Activated CD4-positive, alpha-beta memory T cell treated with anti-CD3 and anti-CD28 coated beads, Interleukin-2, amount 10 ng/mL, durations not matched to agents 7 days and 5 days (primary cell): ENCODE results near the gene GPRC5A. TPM values are rescaled to one million over a fixed set of nuclear protein-coding genes. Genes with fewer than 3 reads are reported as not detected.

Source experiments
- CTCF ChIA-PET: fragments of 350-600 bp; sonication (Branson Sonifier 250); formaldehyde crosslinking; loops from one replicate; lab custom pipeline; 2021; ENCODE audit warnings: antibody characterized with exemption, inconsistent platforms; lab: Charles Lee
- POLR2A ChIA-PET: fragments of 350-600 bp; sonication (Branson Sonifier 250); formaldehyde crosslinking; loops from one replicate; lab custom pipeline; 2021; ENCODE audit warnings: antibody characterized with exemption; lab: Charles Lee
- DNase-seq: peaks from one replicate; pipeline ENCODE4 v3.0.0-alpha.2; 2020
- H3K27ac Mint-ChIP-seq: one replicate; pipeline ENCODE4 v1.8.0; 2021; ENCODE audit warnings: mild to moderate bottlenecking, mixed read lengths
- H3K27me3 Mint-ChIP-seq: one replicate; pipeline ENCODE4 v1.8.0; 2021; ENCODE audit warnings: mixed read lengths
- H3K36me3 Mint-ChIP-seq: one replicate; pipeline ENCODE4 v1.8.0; 2021; ENCODE audit warnings: low read depth, mixed read lengths
- H3K4me1 Mint-ChIP-seq: one replicate; pipeline ENCODE4 v1.8.0; 2021; ENCODE audit warnings: mixed read lengths
- H3K4me3 Mint-ChIP-seq: one replicate; pipeline ENCODE4 v1.8.0; 2021; ENCODE audit warnings: mild to moderate bottlenecking, mixed read lengths
- H3K9me3 Mint-ChIP-seq: one replicate; pipeline ENCODE4 v1.8.0; 2021; ENCODE audit warnings: mixed read lengths
- total RNA-seq, 2 experiments: library from RNA; stranded (reverse); gene quantifications; one replicate each; pipeline ENCODE4 v1.2.3, GENCODE V29; 2021

GPRC5A gene
- total RNA-seq, 2 experiments from 2014 or later = 0.03 to 0.05 TPM

- ChIA-PET POLR2A (no interaction called here), CTCF (no interaction called here)
- H3K27me3 Mint-ChIP-seq = peaks cover 21% of the 10 kb centered on the region
- H3K36me3 Mint-ChIP-seq = no peaks in the 10 kb centered on the region
- no peak overlapping the region for H3K4me3 Mint-ChIP-seq
- peaks cover 23% of the 10 kb centered on the region for H3K4me1 Mint-ChIP-seq
- no peak overlapping the region for H3K27ac Mint-ChIP-seq
- DNase-seq = no peak
- no peaks in the 10 kb centered on the region for H3K9me3 Mint-ChIP-seq
Observed at GRCh38 chr12:12903642-12904609, 12.6 kb downstream of the GPRC5A start.

- peaks cover 17% of the 10 kb centered on the region for H3K4me1 Mint-ChIP-seq
- H3K27ac Mint-ChIP-seq = no peak overlapping the region
- no peaks in the 10 kb centered on the region for H3K36me3 Mint-ChIP-seq
- DNase-seq = no peak
- POLR2A ChIA-PET = no interaction called here
- peaks cover 15% of the 10 kb centered on the region for H3K27me3 Mint-ChIP-seq
- CTCF ChIA-PET = interaction anchor here (0.6 to 1.1 kb wide), 2 partner anchors 70 to 348 kb away, joined by 3 read pairs; no protein-coding TSS in a partner anchor
- no peak overlapping the region for H3K4me3 Mint-ChIP-seq
- H3K9me3 Mint-ChIP-seq = no peaks in the 10 kb centered on the region
Observed at GRCh38 chr12:12907552-12907951, 16.2 kb downstream of the GPRC5A start.

DNA sequence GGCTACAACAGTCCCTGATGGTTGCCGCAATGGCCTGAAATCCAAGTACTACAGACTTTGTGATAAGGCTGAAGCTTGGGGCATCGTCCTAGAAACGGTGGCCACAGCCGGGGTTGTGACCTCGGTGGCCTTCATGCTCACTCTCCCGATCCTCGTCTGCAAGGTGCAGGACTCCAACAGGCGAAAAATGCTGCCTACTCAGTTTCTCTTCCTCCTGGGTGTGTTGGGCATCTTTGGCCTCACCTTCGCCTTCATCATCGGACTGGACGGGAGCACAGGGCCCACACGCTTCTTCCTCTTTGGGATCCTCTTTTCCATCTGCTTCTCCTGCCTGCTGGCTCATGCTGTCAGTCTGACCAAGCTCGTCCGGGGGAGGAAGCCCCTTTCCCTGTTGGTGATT is 16.9 kb downstream of the GPRC5A start:
- H3K4me3 Mint-ChIP-seq = no peak overlapping the region
- H3K4me1 Mint-ChIP-seq = peaks cover 17% of the 10 kb centered on the region
- H3K9me3 Mint-ChIP-seq = no peaks in the 10 kb centered on the region
- H3K27ac Mint-ChIP-seq = no peak overlapping the region
- no peaks in the 10 kb centered on the region for H3K36me3 Mint-ChIP-seq
- ChIA-PET CTCF (no interaction called here), POLR2A (no interaction called here)
- peaks cover 14% of the 10 kb centered on the region for H3K27me3 Mint-ChIP-seq
- no peak for DNase-seq

DNA sequence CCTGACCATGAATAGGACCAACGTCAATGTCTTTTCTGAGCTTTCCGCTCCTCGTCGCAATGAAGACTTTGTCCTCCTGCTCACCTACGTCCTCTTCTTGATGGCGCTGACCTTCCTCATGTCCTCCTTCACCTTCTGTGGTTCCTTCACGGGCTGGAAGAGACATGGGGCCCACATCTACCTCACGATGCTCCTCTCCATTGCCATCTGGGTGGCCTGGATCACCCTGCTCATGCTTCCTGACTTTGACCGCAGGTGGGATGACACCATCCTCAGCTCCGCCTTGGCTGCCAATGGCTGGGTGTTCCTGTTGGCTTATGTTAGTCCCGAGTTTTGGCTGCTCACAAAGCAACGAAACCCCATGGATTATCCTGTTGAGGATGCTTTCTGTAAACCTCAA is 17.3 kb downstream of the GPRC5A start:
- ChIA-PET CTCF (no interaction called here), POLR2A (no interaction called here)
- no peaks in the 10 kb centered on the region for H3K9me3 Mint-ChIP-seq
- no peak overlapping the region for H3K4me3 Mint-ChIP-seq
- no peak overlapping the region for H3K27ac Mint-ChIP-seq
- H3K27me3 Mint-ChIP-seq = peaks cover 12% of the 10 kb centered on the region
- H3K36me3 Mint-ChIP-seq = no peaks in the 10 kb centered on the region
- no peak for DNase-seq
- peaks cover 17% of the 10 kb centered on the region for H3K4me1 Mint-ChIP-seq

DNA sequence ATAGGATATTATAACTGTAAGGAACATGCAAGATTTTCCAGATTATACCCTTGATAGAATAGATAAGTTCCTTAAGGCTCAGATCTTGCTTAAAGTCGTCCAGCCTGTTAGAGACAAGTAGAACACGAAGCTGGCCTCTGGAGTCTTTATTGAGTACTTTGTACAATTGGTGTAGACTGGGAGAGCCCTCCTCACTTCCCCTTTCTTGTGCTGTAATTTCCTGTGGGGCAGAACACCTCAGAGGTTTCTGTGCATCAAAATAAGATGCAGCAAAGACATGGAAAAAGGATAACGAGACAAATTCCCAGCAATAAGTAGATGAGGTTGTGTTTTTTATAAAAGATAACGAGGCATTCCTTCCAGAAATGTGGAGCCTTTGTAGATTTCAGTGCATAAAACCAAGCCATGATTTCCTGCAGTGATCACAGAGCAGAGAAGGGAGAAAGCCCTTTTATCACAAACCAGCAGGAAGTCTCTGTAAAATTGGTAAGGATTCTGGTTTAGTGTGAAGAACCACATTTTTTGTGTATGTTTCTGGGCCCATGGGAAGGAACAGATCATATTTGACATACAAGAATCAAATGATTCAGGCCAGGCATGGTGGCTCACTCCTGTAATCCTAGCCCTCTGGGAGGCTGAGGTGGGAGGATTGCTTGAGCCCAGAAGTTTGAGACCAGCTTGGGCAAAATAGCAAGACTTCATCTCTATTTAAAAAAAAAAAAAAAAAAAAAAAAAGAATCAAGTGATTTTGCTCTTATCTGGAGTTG is 18.0 kb downstream of the GPRC5A start:
- Mint-ChIP-seq H3K4me1 (peaks cover 17% of the 10 kb centered on the region), H3K4me3 (no peak overlapping the region), H3K9me3 (no peaks in the 10 kb centered on the region), H3K27ac (no peak overlapping the region), H3K36me3 (no peaks in the 10 kb centered on the region), H3K27me3 (peaks cover 5% of the 10 kb centered on the region)
- POLR2A ChIA-PET = interaction anchor here (0.7 kb wide), 1 partner anchor 96 kb away, joined by 3 read pairs; no protein-coding TSS in a partner anchor
- CTCF ChIA-PET = interaction anchor here (0.6 to 0.7 kb wide), 3 partner anchors 79 to 121 kb away, joined by 3 to 4 read pairs (median 3); no protein-coding TSS in a partner anchor
- DNase-seq = no peak

GRCh38 chr12:12909995-12910420 is 18.6 kb downstream of the GPRC5A start:
- H3K27ac Mint-ChIP-seq = no peak overlapping the region
- no peaks in the 10 kb centered on the region for H3K9me3 Mint-ChIP-seq
- H3K27me3 Mint-ChIP-seq = peaks cover 4% of the 10 kb centered on the region
- no peak for DNase-seq
- H3K4me3 Mint-ChIP-seq = no peak overlapping the region
- H3K36me3 Mint-ChIP-seq = no peaks in the 10 kb centered on the region
- CTCF ChIA-PET = interaction anchor here (0.7 to 0.8 kb wide), 3 partner anchors 89 to 302 kb away, joined by 3 to 4 read pairs (median 3); no protein-coding TSS in a partner anchor
- H3K4me1 Mint-ChIP-seq = peaks cover 17% of the 10 kb centered on the region
- POLR2A ChIA-PET = interaction anchor here (0.7 kb wide), 1 partner anchor 96 kb away, joined by 3 read pairs; no protein-coding TSS in a partner anchor

DNA sequence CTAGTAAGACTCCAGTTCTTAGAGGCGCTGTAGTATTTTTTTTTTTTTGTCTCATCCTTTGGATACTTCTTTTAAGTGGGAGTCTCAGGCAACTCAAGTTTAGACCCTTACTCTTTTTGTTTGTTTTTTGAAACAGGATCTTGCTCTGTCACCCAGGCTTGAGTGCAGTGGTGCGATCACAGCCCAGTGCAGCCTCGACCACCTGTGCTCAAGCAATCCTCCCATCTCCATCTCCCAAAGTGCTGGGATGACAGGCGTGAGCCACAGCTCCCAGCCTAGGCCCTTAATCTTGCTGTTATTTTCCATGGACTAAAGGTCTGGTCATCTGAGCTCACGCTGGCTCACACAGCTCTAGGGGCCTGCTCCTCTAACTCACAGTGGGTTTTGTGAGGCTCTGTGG is 21.3 kb downstream of the GPRC5A start:
- CTCF ChIA-PET = no interaction called here
- no peak for DNase-seq
- Mint-ChIP-seq H3K27ac (no peak overlapping the region), H3K4me1 (peaks cover 27% of the 10 kb centered on the region), H3K9me3 (no peaks in the 10 kb centered on the region), H3K27me3 (peaks cover 12% of the 10 kb centered on the region), H3K4me3 (no peak overlapping the region), H3K36me3 (no peaks in the 10 kb centered on the region)
- POLR2A ChIA-PET = no interaction called here

DNA sequence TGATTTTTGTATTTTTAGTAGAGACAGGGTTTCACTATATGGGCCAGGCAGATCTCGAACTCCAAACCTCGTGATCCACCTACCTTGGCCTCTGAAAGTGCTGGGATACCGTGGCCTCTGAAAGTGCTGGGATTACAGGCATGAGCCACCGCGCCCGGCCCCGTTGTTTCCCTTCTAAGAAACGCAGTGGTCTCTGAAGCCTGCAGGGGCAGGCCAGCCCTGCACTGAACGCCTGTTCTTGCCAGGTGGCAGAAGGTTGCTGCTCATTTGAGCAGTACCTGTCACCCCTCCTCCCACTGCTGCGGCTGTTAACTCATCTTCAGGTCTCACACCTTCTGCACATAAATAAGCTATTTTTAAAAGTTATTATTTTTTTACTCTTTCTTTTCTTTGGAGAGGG is 24.3 kb downstream of the GPRC5A start:
- H3K4me1 Mint-ChIP-seq = peaks cover 10% of the 10 kb centered on the region
- no peak overlapping the region for H3K4me3 Mint-ChIP-seq
- H3K9me3 Mint-ChIP-seq = no peaks in the 10 kb centered on the region
- POLR2A ChIA-PET = no interaction called here
- no peaks in the 10 kb centered on the region for H3K36me3 Mint-ChIP-seq
- no peak for DNase-seq
- H3K27ac Mint-ChIP-seq = no peak overlapping the region
- CTCF ChIA-PET = interaction anchor here (0.6 to 3.6 kb wide), 20 partner anchors 24 to 375 kb away, joined by 3 to 36 read pairs (median 5); partner anchors contain the start of gene EMP1
- H3K27me3 Mint-ChIP-seq = peaks cover 18% of the 10 kb centered on the region

GRCh38 chr12:12916135-12916944 is 25.0 kb downstream of the GPRC5A start:
- peaks cover 18% of the 10 kb centered on the region for H3K27me3 Mint-ChIP-seq
- no peak overlapping the region for H3K27ac Mint-ChIP-seq
- ChIA-PET POLR2A (interaction anchor here (1.2 kb wide), 1 partner anchor 73 kb away, joined by 3 read pairs; no protein-coding TSS in a partner anchor), CTCF (interaction anchor here (0.5 to 3.6 kb wide), 35 partner anchors 10 to 493 kb away, joined by 3 to 36 read pairs (median 4); partner anchors contain the start of gene EMP1)
- H3K36me3 Mint-ChIP-seq = no peaks in the 10 kb centered on the region
- H3K4me1 Mint-ChIP-seq = peaks cover 10% of the 10 kb centered on the region
- H3K4me3 Mint-ChIP-seq = no peak overlapping the region
- H3K9me3 Mint-ChIP-seq = no peaks in the 10 kb centered on the region
- DNase-seq = peak; percentile 89

GRCh38 chr12:12917517-12917916 is 26.2 kb downstream of the GPRC5A start:
- Mint-ChIP-seq H3K27me3 (peaks cover 18% of the 10 kb centered on the region), H3K27ac (no peak overlapping the region), H3K9me3 (no peaks in the 10 kb centered on the region), H3K36me3 (no peaks in the 10 kb centered on the region), H3K4me3 (no peak overlapping the region), H3K4me1 (peaks cover 10% of the 10 kb centered on the region)
- no peak for DNase-seq
- CTCF ChIA-PET = interaction anchor here (1.2 to 1.9 kb wide), 3 partner anchors 47 to 315 kb away, joined by 3 to 4 read pairs (median 3); no protein-coding TSS in a partner anchor
- POLR2A ChIA-PET = interaction anchor here (1.2 kb wide), 1 partner anchor 72 kb away, joined by 3 read pairs; no protein-coding TSS in a partner anchor

- no peak for DNase-seq
- Mint-ChIP-seq H3K9me3 (no peaks in the 10 kb centered on the region), H3K4me1 (peaks cover 10% of the 10 kb centered on the region), H3K27ac (no peak overlapping the region), H3K27me3 (peaks cover 18% of the 10 kb centered on the region), H3K4me3 (no peak overlapping the region), H3K36me3 (no peaks in the 10 kb centered on the region)
- ChIA-PET POLR2A (no interaction called here), CTCF (interaction anchor here (1.0 kb wide), 2 partner anchors 131 to 293 kb away, joined by 3 read pairs; no protein-coding TSS in a partner anchor)
Observed at GRCh38 chr12:12918781-12919389, 27.5 kb downstream of the GPRC5A start.
